Endothelial cell of umbilical vein (primary cell): ENCODE data around the gene GLI3. TPM values are rescaled to one million over a fixed set of nuclear protein-coding genes. Genes with fewer than 3 reads are reported as not detected.

Experiments
- BruUV-seq: library from RNA; stranded (reverse); fragments of 400-500 nt; replicated peaks from 2 replicates; lab custom pipeline; 2021; lab: Mats Ljungman, UMichigan
- CTCF ChIA-PET: fragments of 300-600, 350-600 bp; sonication (Branson Sonifier 250); formaldehyde crosslinking; loops from one replicate; lab custom pipeline; 2021; ENCODE audit warnings: antibody characterized with exemption, inconsistent platforms; lab: Charles Lee
- POLR2A ChIA-PET: fragments of 300-600, 350-600 bp; sonication (Branson Sonifier 250); formaldehyde crosslinking; loops from one replicate; lab custom pipeline; 2021; ENCODE audit warnings: antibody characterized with exemption, inconsistent platforms; lab: Charles Lee
- DNase-seq: peaks from one replicate; pipeline ENCODE4 v3.0.0-alpha.2; 2011; ENCODE audit warnings: low read depth, low spot score
- FAIRE-seq: peaks from 2 replicates; lab custom pipeline; 2011; peaks lifted over from hg19 to GRCh38; lab: Jason Lieb, UNC
- H2AFZ ChIP-seq: 2 replicates; pipeline ENCODE4 v1.6.0; 2012; ENCODE audit warnings: low read depth, low read length, control low read depth, inconsistent platforms
- H3K27ac ChIP-seq: 2 replicates; pipeline ENCODE4 v1.5.1; 2011; ENCODE audit warnings: low read depth, mild to moderate bottlenecking, control low read depth, low read length, moderate library complexity; ENCODE audit not compliant: insufficient read depth
- H3K27me3 ChIP-seq, 2 experiments: 2 replicates each; pipeline versions ENCODE4 v1.6.0 to v1.6.1; 2011; ENCODE audit warnings: low read length in 2 of 2, mixed read lengths in 1 of 2; ENCODE audit not compliant: control insufficient read depth in 2 of 2, insufficient read depth in 2 of 2
- H3K36me3 ChIP-seq, 2 experiments: 2 replicates in 1 of 2; 3 replicates in 1 of 2; pipeline ENCODE4 v1.5.1; 2011; ENCODE audit warnings: low read length in 2 of 2, mild to moderate bottlenecking in 1 of 2, moderate library complexity in 1 of 2; ENCODE audit not compliant: control insufficient read depth in 2 of 2, insufficient read depth in 2 of 2; ENCODE audit errors: extremely low read depth in 1 of 2
- H3K4me1 ChIP-seq: 3 replicates; pipeline ENCODE4 v1.5.1; 2011; ENCODE audit warnings: mild to moderate bottlenecking, low read length; ENCODE audit not compliant: control insufficient read depth, insufficient read depth; ENCODE audit errors: extremely low read depth
- H3K4me2 ChIP-seq: 2 replicates; pipeline ENCODE4 v1.6.1; 2011; ENCODE audit warnings: low read length, control low read depth, mixed read lengths; ENCODE audit not compliant: insufficient read depth
- H3K4me3 ChIP-seq, 3 experiments: fragments of 200-600 bp in 1 of 3; sonication (generic), shearing (Covaris generic) in 1 of 3; replicated peaks in 1 of 3; 2 replicates each; pipeline ENCODE4 v1.5.1; 2011 to 2016; ENCODE audit warnings: control low read depth in 3 of 3, low read length in 3 of 3, mild to moderate bottlenecking in 2 of 3, inconsistent platforms in 1 of 3, low read depth in 1 of 3, moderate library complexity in 1 of 3; ENCODE audit not compliant: insufficient read depth in 1 of 3
- H3K79me2 ChIP-seq: 2 replicates; pipeline ENCODE4 v1.6.0; 2012; ENCODE audit warnings: low read length, inconsistent platforms; ENCODE audit not compliant: control insufficient read depth, insufficient read depth
- H3K9ac ChIP-seq: replicated peaks from 2 replicates; pipeline ENCODE3; 2011; ENCODE audit warnings: low read length, control low read depth; ENCODE audit not compliant: insufficient read depth; ENCODE audit errors: extremely low read depth
- H3K9me1 ChIP-seq: replicated peaks from 3 replicates; pipeline ENCODE4 v1.6.0; 2011; ENCODE audit warnings: mild to moderate bottlenecking, low read length; ENCODE audit not compliant: control insufficient read depth, insufficient read depth; ENCODE audit errors: extremely low read depth
- H3K9me3 ChIP-seq: replicated peaks from 2 replicates; pipeline ENCODE4 v1.5.1; 2012; ENCODE audit warnings: low read length, inconsistent platforms; ENCODE audit not compliant: control insufficient read depth, insufficient read depth
- H4K20me1 ChIP-seq: replicated peaks from 2 replicates; pipeline ENCODE3; 2011; ENCODE audit warnings: mild to moderate bottlenecking, low read length; ENCODE audit not compliant: control insufficient read depth, insufficient read depth; ENCODE audit errors: extremely low read depth
- CTCF ChIP-seq, 2 donors: IDR thresholded peaks; 1 replicate in 1 of 2; 2 replicates in 1 of 2; pipeline ENCODE4 v1.5.1; 2011; ENCODE audit warnings: low read length in 2 of 2, mild to moderate bottlenecking in 2 of 2, moderate library complexity in 2 of 2, control low read depth in 1 of 2, inconsistent platforms in 1 of 2, low read depth in 1 of 2; ENCODE audit not compliant: insufficient read depth in 1 of 2; ENCODE audit errors: extremely low read depth in 1 of 2
- EZH2 ChIP-seq: IDR thresholded peaks from 2 replicates; pipeline ENCODE4 v1.6.1; 2012; ENCODE audit warnings: borderline replicate concordance, low read depth, mild to moderate bottlenecking, moderate library complexity, low read length, inconsistent platforms; ENCODE audit not compliant: severe bottlenecking
- FOS ChIP-seq: IDR thresholded peaks from 2 replicates; pipeline ENCODE4 v1.6.1; 2011; ENCODE audit warnings: mild to moderate bottlenecking, low read length, moderate library complexity, borderline replicate concordance; ENCODE audit not compliant: insufficient read depth
- GATA2 ChIP-seq: IDR thresholded peaks from 2 replicates; pipeline ENCODE4 v1.7.0; 2011; ENCODE audit warnings: low read depth, mild to moderate bottlenecking, moderate library complexity, mixed read lengths, low read length; ENCODE audit not compliant: insufficient read length, insufficient read depth
- JUN ChIP-seq: IDR thresholded peaks from 2 replicates; pipeline ENCODE4 v1.6.1; 2011; ENCODE audit warnings: borderline replicate concordance, low read depth; ENCODE audit not compliant: insufficient read length, insufficient read depth
- MAX ChIP-seq: IDR thresholded peaks from 2 replicates; pipeline ENCODE4 v1.6.1; 2011; ENCODE audit not compliant: insufficient read depth, insufficient read length
- MYC ChIP-seq: IDR thresholded peaks from one replicate; pipeline ENCODE4 v1.6.1; 2011; ENCODE audit warnings: mild to moderate bottlenecking, low read depth, low read length
- POLR2A ChIP-seq: IDR thresholded peaks from 2 replicates; pipeline ENCODE4 v1.6.1; 2012; ENCODE audit warnings: low read depth, mild to moderate bottlenecking, control low read depth, low read length
- POLR2AphosphoS5 ChIP-seq: IDR thresholded peaks from 2 replicates; pipeline ENCODE4 v1.6.1; 2012; ENCODE audit warnings: low read depth, mild to moderate bottlenecking, control low read depth, low read length, moderate library complexity; ENCODE audit not compliant: insufficient read depth
- dilution Hi-C: fragments of 300-500 bp; cut with MboI; formaldehyde crosslinking; loops from one replicate; pipeline ENCODE4 v1.15.0; 2019; ENCODE audit warnings: low sequenced_read_pairs; ENCODE audit not compliant: extremely low pct_ligation_motif_present
- intact Hi-C: fragments of 100-400 bp; cut with micrococcal nuclease; formaldehyde crosslinking; loops from one replicate; pipeline ENCODE4 v1.10.0; 2022
- polyA plus RNA-seq, 4 experiments: library from polyadenylated mRNA; depleted of rRNA in 3 of 4; stranded (reverse) in 3 of 4; unstranded in 1 of 4; fragments of >200 nt; gene quantifications; 2 replicates each; pipeline versions ENCODE4 v1.2.1 to v1.2.3, GENCODE V29; 2011 to 2012; ENCODE audit warnings: missing spikeins in 1 of 4
- total RNA-seq: library from RNA; stranded (reverse); gene quantifications from 2 replicates; pipeline ENCODE4 v1.2.3, GENCODE V29; 2021

The GLI3 gene
- total and polyA plus RNA-seq, 2 donors (not counting 3 experiments of a cell fraction or from before 2014, with no cell fraction given) = 6.0 to 24.9 TPM

- Histone ChIP-seq H3K27me3 (no peaks in the 10 kb centered on the region), H2AFZ (no peak overlapping the region), H3K9me3 (no peaks in the 10 kb centered on the region), H4K20me1 (no peaks in the 10 kb centered on the region), H3K27ac (no peak overlapping the region), H3K4me2 (no peak overlapping the region), H3K4me3 (no peak overlapping the region), H3K79me2 (peaks cover 2% of the 10 kb centered on the region), H3K9ac (no peak overlapping the region), H3K9me1 (no peaks in the 10 kb centered on the region), H3K4me1 (no peaks in the 10 kb centered on the region), H3K36me3 (peaks cover 0 to 2% of the 10 kb centered on the region in 2 experiments)
- TF ChIP-seq GATA2 (no peak), POLR2AphosphoS5 (no peak), POLR2A (no peak)
- intact Hi-C loops = no loop called here
- POLR2A ChIA-PET = no interaction called here
- FAIRE-seq = no peak
- no peak for DNase-seq
- CTCF ChIA-PET = no interaction called here
- dilution Hi-C loops = no loop called here
- BruUV-seq = no TSS peak
Measured at GRCh38 chr7:42183547-42183946, 53.5 kb downstream of the GLI3 start.

- no TSS peak for BruUV-seq
Measured at GRCh38 chr7:42181566-42181965, 55.4 kb downstream of the GLI3 start.

More at GRCh38 chr7:42181566-42181965, 55.4 kb downstream of the GLI3 start:
- H2AFZ ChIP-seq = no peak overlapping the region
- H3K27me3 ChIP-seq = no peaks in the 10 kb centered on the region
- dilution Hi-C loops = no loop called here
- ChIA-PET POLR2A (no interaction called here), CTCF (no interaction called here)
- H3K9ac ChIP-seq = no peak overlapping the region
- TF ChIP-seq MYC = no peak
- TF ChIP-seq FOS = no peak
- TF ChIP-seq EZH2 = no peak
- TF ChIP-seq JUN = no peak
- TF ChIP-seq MAX = no peak
- no peak for TF ChIP-seq CTCF (IDR thresholded peaks at IDR 0.05; ENCODE audit: extremely low read depth in 1 of 2, insufficient read depth in 1 of 2, low read depth in 1 of 2, low read length in 2 of 2)
- no peak for TF ChIP-seq POLR2AphosphoS5
- no peak for TF ChIP-seq POLR2A
- TF ChIP-seq GATA2 = no peak
- H3K79me2 ChIP-seq = no peaks in the 10 kb centered on the region
- H3K27ac ChIP-seq = no peak overlapping the region
- intact Hi-C loops = no loop called here
- H3K9me1 ChIP-seq = no peaks in the 10 kb centered on the region
- H3K36me3 ChIP-seq = peaks cover 0 to 2% of the 10 kb centered on the region in 2 experiments
- FAIRE-seq = no peak
- no peak for DNase-seq
- no peak overlapping the region for H3K4me3 ChIP-seq
- H3K9me3 ChIP-seq = no peaks in the 10 kb centered on the region
- H4K20me1 ChIP-seq = no peaks in the 10 kb centered on the region
- H3K4me1 ChIP-seq = no peaks in the 10 kb centered on the region
- H3K4me2 ChIP-seq = no peak overlapping the region
